NCI-H345 treated with DMSO at 0.1 percent for 48 hours (cell line): ENCODE measurements around the gene HAGH.

Source experiments
- DNase-seq: peaks from one replicate; lab custom pipeline; 2025; ENCODE audit not compliant: unreplicated experiment; lab: John Stamatoyannopoulos, UW

Gene HAGH

DNA sequence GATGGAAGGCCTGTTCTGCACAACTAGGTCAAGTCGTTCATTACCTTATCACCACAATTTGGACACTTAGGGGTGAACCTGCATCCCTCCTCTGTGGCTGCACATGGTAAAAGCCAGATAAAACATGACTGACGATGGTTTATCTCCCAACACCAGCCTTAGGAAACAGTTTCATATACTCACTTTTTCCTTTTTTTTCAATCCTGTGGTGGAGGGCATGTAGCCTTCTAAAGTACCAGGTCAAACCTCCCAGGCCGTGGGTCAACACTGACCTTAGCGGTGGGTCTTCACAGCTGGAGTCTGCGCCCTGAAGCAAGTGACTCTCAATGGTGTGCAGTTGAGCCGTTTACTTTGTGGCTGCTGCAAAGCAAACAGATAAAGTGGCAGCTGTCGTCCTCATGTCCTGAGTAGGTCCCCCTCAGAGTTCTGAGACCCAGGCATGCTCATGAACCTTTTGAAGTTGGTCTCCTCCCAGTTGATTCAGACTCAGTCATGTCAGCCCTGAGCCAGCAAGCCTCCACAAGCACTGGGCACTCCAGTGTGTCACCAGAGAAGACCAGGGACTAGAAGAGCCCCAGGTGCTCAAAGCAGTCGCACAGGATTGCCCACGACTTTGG, 6.3 kb upstream of the HAGH start:
- peak; percentile 27 for DNase-seq

DNA sequence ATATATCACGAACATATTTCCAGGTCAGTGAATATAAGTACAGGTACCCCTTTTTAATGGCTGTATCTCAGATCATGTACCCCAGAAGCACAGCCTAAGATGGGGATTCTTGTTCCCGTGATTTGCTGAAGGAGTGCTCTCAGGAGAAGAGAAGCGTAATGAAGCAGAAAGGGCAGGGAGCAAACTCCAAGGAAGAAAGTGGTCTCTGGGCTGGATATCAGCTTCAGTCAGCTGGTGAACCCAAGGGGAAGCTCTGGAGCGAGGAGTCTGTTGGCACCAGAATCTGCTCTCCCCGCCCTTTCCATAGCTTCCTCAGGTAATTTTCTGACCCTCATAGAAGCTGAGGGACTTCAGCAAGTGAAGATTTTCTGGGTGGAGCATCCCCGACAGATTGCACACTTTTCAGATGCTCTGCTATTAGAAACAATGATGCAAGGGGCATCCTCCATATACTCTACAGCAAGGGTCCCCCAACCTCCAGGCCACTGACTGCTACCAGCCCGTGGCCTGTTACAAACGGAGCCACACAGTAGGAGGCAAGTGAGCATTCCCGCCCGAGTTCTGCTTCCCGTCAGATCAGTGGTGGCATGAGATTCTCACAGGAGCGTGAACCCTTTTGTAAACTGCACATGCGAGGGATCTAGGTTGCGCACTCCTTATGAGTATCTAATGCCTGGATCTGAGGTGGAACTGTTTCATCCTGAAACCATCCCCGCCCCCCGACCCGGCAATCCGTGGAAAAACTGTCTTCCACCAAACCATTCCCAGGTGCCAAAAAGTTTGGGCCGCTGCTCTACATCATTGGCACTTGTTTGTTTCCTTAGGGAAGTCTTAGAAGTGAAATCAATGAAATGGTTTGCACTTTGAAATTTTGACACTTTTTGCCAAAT, 4.8 kb upstream of the HAGH start:
- no peak for DNase-seq

DNA sequence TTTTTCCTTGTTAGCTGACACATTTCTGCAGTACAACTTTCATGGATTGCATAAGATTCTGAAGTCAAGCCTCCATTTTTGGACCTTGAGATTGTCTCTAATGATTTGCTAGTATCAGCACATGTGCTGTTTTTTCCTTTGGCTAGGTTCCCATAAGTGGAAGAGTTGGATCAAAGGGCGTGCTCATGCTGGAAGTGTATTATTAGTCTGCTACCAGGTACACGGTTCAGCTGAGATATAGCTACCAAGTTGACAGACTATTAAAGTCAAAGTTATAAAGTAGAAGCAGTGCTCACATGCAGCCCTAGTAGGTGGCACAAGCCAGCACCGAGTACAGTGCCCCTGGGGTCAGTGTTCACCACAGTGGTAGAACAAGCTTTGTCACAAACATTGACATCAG, 3.6 kb upstream of the HAGH start:
- DNase-seq = no peak

DNA sequence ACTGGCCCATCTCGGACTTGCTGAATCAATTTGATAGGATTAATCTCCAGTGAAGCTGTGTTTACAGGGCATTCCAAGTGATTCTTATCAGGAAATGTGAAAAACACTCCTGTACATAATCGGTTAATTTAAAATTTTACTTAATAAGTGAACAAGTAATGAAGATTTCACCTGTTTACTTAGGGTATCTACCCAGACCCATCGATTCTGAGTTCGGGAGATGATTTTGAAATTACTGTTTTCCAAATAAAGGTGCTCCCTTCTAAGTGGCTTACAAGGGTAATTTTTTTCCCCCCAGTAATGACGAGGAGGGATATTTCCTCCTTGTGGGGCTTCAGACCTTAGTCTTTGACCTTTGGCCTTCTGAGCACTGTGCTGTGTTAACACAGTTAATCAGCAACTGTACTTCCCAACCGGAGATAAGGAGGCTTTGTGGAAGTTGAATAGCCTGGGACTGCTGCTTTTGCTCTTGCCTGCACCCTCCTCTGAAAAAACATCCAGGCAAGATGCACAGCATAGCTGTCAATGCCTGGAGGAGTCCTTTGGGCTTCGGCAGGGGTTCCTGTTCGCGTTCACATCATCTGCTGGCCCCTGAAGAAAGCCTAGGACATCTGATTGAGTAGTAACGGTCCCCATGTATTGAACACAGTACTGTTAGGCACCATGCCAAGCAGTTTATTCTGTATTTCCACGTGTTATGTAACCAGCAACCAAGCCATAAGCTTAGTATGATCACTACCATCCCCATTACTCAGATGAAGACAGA, 2.2 kb upstream of the HAGH start:
- DNase-seq = no peak

DNA sequence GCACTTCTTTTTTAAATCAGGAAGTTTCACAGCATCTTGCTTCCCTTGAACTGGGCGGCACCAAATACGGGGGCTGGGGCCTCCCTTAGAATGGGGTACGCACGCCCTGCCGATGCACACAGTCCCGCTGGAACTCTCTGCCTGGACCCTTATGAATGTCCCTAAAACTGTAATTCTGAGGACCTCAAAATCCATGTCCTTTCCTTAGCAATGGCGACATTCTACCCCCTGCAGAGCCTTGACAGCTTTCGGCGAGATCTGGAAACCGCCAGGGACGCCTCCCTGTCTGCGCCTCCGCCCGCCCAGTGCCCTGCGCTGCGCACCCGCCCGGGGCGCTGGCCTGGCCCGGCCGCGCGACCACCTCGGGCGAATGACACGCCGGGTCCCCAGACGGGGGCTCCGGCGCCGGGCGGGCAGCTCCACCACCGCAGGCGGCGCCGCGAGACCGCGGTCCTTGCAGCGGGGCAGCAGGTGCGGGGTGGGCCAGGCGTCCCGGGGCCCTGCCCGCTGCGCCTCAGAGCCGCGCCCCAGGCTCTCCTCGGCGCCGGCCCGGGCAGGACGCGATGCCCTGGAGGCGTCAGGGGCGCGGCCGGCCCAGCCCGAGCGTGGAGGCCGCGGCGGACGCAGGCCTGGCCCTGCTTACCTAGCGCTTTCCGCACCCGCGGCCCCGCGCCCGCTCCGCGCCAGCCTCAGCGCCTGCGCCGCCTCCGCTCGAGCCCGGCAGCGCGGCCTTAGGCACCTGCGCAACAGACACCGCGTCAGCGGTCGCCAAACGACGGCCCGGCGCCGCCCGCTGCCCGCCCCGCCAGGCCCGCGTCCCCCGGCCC, 548 bp downstream of the HAGH start:
- no peak for DNase-seq

DNA sequence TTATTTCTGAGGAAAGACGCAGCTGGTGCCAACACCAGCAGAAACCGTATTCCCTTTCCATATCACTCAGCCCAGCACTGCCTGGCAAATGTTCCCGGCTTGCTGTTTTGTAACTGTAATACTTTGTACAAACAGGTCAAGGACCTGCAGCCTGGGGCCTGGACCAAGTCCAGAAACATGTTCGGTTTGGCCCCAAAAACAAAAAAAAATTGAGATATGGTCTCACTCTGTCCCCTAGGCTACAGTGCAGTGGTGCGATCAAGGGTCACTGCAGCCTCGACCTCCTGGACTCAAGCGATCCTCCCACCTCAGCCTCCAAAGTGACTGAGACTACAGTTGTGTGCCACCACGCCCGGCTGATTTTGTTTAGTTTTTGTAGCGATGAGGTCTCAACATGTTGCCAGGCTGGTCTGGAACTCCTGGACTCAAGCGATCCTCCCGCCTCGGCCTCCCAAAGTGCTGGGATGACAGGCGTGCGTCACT, 1.2 kb downstream of the HAGH start:
- DNase-seq = no peak

DNA sequence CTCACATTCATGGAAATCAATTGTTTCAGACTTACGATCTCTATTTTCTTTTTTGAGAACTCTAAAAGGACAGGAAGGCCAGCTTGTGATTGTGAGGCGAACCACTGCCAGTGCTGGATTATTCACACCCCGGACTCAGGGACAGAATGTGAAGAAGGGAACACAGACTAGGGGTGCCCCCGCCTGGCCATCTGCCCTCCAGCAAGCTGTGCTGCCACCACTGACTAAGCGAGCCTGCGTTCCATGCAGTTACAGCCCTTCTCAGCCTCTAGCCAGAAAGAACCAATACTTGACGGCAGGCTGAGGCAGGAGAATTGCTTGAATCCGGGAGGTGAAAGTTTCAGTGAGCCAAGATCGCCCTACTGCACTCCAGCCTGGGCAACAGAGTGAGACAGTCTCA, 2.8 kb downstream of the HAGH start:
- no peak for DNase-seq

DNA sequence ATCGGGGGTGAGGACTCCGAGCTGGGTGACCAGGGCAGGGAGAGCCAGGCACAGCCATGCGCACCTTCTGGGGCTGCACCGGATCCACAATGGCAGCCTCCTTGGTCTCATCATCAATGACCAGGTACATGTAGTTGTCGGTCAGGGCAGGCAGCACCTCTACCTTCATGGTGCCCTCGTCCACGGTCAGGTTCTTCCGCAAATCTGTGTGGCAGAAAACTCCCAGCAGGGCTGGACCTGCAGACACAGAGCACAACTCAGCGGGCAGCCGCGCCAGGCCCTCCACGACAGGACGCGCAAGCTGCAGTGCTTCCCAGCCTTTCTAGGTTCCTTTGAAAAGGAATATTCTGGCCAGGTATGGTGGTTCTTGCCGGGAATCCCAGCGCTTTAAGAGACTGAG, 3.8 kb downstream of the HAGH start:
- DNase-seq = no peak

DNA sequence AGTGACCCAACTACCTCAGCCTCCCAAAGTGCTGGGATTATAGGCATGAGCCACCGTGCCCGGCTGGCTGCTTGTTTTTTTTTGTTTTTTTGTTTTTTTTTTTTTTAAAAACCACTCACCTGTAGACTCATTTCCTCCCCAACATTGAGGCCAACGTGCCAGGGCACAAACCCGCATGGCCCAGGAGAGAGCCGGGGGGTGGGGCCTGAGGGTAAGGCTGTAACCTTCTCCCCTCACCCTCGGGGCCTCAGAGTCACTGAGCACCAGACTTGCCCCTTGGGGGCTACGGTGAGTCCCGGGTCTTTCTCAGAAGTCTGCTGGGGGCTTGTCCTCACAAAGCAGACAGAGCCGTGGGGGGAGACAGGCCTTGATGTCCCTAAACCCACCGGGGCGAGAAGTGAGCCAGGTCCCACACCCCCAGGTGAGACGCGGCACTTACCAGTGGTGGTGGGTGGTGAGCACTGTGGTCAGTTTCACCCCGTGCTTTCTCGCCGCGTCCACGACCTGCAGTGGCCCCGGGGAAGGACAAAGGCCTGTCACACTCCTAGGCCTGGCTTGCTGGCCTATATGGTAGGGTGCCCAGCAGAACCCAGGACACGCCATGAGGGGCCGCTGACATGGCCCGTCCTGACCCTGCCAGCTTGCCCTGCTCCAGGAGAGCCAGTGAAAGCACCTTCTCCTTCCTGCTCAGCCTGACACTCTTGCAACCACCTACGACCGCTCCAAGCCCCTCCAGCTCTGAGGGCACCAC, 4.6 kb downstream of the HAGH start:
- DNase-seq = no peak

DNA sequence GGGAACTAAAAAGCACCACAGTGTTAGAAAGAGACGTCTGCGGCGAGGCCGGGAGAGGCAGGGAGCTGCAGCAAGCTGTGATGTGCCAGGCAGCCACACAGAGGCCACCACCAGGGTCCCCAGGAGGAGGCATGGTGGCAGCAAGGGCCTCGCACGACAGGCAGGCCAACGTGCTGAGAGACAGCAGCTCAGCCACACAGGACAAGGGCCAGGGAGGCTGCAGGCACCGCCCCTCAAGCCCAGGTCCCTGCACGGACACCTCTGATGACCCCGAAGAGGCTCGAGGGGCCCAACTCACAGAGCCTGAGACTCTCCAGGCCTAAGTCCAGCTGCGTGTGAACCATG, 5.7 kb downstream of the HAGH start:
- DNase-seq = no peak

DNA sequence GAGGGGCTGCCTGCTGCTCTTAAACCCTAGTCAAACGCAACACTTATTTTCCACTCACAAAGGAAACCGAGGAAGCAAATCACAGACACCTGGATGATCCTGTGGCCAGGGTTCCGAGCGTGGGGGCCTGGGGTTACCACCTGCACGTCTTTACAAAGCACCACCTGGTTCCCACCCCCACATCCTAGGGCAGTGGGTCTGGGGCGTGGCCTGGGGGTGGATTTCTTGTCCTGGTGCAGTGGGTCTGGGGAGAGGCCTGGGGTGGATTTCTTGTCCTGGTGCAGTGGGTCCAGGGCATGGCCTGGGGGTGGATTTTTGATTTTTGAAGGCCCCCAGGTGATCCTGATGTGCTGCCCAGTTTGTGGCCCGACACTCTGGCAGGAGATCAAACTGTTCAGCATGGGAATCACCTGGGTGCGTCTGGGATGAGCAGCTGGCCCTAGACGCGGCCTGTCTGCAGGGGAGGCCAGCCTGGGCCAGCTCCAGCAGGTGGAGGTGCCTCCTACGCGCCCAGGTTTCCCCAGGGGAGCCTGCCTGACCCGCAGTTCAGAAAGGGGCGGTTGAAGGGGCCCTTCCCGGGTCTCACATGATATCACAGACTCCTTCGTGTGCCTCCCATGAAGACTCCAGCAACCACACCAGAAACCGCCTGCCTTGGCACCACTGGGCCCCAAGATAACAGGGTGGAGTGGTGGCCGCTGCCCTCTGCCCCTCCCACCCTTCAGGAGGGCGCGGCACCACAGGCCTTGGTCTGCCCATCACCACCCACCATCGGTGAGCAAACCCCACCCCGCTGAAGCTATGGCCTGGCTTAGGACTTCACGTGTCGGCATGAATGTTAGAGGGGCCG, 6.3 kb downstream of the HAGH start:
- DNase-seq = no peak

DNA sequence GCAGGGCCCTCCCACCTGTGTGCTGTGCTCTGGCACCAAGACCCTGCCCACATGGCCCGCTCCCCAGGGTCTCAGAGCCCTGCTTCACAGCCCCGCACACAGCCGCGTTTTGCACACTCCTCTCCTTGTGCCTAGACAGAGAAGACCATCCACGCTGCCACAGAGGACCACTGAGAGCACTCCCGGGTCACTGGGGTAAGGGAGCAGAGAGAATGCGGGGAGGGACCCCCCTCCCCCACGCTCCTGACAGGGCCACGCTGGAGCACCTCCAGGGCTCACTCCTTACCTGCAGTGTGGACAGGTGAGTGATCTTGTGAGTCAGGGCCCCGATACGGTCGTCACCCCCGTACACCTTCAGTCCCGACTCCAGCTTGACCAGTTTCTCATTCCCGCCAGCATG, 7.0 kb downstream of the HAGH start:
- no peak for DNase-seq

DNA sequence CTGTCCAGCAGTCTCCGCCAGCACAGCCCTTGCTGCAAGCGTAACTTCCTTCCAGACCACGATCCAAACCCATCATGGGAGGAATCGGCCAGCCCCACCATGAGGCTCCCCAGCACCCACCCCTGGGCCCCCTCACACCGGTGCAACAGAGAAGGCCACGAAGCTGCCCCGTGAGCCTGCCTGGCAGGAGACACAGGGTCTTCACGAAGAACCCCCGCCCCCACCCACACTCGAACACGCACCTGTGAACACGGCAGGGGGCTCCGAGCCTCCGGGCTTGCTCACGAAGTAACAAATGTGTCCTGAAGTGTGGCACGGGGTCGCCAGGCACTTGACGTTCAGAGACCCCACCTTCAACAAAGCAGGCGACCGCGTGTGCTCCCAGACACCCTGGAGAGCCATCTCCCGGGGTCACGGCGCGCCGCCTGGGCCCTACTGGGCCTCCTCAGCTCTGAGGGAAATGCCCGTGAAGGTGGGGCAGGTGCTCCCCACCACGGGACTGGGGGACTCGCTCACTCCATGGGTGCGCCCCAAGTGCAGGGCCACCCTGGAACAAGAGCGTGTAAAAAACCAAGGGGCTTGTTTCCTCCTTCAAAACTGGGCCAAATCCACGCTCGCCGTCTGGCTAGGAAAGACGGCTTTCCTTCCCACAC, 7.6 kb downstream of the HAGH start:
- no peak for DNase-seq

DNA sequence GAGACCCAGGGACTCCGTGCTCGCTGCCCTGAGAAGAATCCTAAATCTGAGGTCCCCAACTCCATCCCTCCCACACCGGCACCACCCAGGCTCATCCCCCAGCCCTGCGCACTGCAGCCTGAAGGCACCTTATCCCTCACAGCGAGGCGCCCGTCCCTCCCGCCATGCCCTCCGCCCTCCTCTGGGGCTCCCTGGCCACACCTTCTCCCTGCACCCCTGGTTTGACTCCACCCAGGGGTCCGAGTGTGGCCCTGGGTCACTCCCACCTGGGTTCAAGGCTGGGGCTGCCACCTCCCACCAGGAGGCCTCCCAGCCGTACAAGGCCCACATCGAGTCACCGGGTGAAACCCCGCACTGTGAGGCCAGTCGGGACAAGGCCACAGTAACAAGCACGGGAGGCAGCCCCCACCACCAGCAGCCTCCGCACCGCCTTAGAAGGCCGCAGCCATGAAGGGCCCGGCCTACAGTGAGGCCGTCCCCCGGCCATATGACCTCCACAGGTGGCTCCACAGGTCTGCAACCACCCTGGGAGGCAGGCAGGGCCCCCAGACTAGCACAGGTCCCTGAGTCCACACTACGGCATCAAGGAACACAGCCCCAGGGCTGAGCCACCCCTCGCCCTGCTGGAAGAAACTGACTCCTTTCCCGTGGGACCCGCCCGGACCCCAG, 8.3 kb downstream of the HAGH start:
- DNase-seq = no peak

DNA sequence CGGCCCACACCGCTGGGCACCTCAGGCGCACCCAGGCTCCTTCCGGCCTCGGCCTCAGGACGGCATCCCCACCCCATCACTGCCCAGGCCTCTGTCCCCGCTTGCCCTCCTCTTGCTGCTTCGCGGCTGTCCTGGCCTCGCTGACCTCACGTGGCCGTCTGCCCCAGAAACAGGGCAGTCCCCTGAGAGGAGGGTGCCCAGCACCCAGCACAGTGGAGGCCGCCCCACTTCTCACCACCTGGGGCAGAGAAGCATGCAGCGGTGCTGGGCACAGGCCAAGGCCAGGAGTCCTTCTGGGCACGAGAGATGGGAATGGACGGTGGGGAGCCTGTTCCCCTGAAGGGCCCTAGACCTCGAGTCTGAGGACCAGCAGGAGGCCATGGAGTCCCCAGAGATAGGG, 8.9 kb downstream of the HAGH start:
- no peak for DNase-seq

DNA sequence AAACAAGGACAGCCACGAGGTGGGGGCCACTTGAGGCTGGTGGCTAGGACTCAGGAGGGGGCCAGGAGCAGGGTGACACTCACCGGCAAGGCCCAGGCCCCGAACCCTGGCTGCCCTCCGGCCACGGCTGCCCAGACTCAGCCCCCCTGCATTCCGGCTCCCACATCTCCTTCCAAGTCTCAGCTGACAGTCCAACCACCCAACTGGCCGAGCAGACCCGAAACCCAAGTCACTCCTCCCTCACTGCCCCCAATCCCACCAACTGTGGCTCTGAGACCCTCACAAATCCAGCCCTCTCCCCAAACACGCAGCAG, 9.4 kb downstream of the HAGH start:
- DNase-seq = no peak

DNA sequence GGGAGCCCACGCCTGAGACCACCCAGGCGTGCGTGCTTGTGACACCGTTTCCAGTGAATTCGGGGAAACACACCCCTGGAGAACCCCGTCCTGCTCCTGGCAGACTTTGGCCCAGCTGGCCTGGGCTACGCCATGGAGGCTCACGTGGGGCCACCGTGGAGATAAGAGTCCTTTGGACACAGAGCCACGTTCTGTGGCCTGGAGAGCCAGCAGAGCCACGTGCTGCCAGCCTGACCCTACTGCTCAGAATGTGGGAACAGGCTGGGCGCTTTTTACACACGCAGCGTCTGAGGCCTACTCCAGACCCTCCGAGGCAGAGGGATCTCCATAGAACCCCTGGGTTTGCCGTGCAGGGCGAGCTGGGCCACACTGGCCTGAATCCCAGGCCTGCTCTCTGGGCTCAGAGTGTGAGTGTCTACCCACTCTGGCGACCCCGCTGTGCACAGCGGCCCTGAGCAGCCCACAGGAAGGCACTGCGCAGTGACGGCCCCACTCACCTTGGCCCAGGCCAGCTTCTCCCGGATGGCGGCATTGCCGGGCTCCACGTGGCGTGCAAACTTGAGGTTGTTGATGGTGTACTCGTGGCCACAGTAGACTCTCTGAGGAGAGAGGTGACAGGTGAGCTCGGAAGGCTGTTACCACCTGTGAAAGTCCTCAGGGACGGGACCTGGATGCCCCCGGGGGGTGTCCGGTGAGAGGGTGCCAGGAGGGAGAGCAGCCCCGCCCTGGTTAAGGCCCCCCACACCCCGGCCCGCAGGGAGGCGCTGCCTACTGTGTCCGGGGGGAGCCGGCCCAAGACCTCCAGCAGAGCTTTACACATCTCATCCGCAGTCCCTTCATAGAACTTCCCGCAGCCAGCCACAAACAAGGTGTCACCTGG, 10.0 kb downstream of the HAGH start:
- no peak for DNase-seq

DNA sequence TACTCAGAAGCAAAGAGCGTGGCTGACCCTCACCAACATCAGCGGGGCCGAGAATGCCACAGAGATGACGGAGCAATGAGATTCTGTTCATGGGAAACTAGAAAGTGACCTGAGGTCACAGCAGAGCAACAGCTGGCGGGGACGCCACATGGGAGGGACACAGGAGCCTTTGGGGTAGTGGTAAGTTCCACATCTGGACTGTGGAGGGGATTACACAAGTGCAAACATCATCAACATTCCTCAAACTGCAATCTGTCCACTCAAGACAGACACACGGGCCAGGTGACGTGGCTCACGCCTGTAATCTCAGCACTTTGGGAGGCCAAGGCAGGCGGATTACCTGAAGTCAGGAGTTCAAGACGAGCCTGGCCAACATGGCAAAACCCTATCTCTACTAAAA, 11.2 kb downstream of the HAGH start:
- DNase-seq = no peak
